Trophoblast cell (in vitro differentiated cells and primary cell): Measurements from ENCODE around the gene RBM28.

Source experiments
- DNase-seq, 2 donors: peaks; one replicate each; pipeline ENCODE4 v3.0.0-alpha.2; 2016
- H2AFZ ChIP-seq: 2 replicates; pipeline ENCODE4 v1.6.1; 2013; ENCODE audit warnings: low read length, moderate library complexity, mild to moderate bottlenecking; ENCODE audit not compliant: insufficient read depth, poor library complexity
- H2AK5ac ChIP-seq: 2 replicates; pipeline ENCODE4 v1.6.1; 2013; ENCODE audit warnings: mild to moderate bottlenecking, low read length
- H2BK120ac ChIP-seq: 2 replicates; pipeline ENCODE4 v1.6.1; 2013; ENCODE audit warnings: low read length, mild to moderate bottlenecking, moderate library complexity; ENCODE audit not compliant: insufficient read depth, poor library complexity
- H2BK12ac ChIP-seq: 2 replicates; pipeline ENCODE4 v1.6.1; 2013; ENCODE audit warnings: mild to moderate bottlenecking, low read length, moderate library complexity
- H2BK5ac ChIP-seq: 2 replicates; pipeline ENCODE4 v1.6.1; 2013; ENCODE audit warnings: low read length, low read depth, moderate library complexity, mild to moderate bottlenecking; ENCODE audit not compliant: poor library complexity
- H3K14ac ChIP-seq: 2 replicates; pipeline ENCODE4 v1.6.1; 2013; ENCODE audit warnings: mild to moderate bottlenecking, low read length
- H3K18ac ChIP-seq: 2 replicates; pipeline ENCODE4 v1.6.1; 2013; ENCODE audit warnings: mild to moderate bottlenecking, low read length
- H3K23ac ChIP-seq: 2 replicates; pipeline ENCODE4 v1.6.1; 2013; ENCODE audit warnings: low read length
- H3K27ac ChIP-seq: 2 replicates; pipeline ENCODE4 v1.5.1; 2013; ENCODE audit warnings: low read depth, mild to moderate bottlenecking, inconsistent platforms, low read length, moderate library complexity
- H3K27me3 ChIP-seq: 2 replicates; pipeline ENCODE4 v1.6.1; 2013; ENCODE audit warnings: inconsistent platforms, mild to moderate bottlenecking, low read length, moderate library complexity; ENCODE audit not compliant: insufficient read depth
- H3K36me3 ChIP-seq, 2 experiments: 1 replicate in 1 of 2; 2 replicates in 1 of 2; pipeline ENCODE4 v1.6.1; 2013; ENCODE audit warnings: low read length in 2 of 2, mild to moderate bottlenecking in 2 of 2, moderate library complexity in 1 of 2; ENCODE audit not compliant: insufficient read depth in 2 of 2, control insufficient read depth in 1 of 2
- H3K4ac ChIP-seq: 2 replicates; pipeline ENCODE4 v1.6.1; 2013; ENCODE audit warnings: low read depth, mild to moderate bottlenecking, low read length, moderate library complexity
- H3K4me1 ChIP-seq, 2 experiments: 1 replicate in 1 of 2; 2 replicates in 1 of 2; pipeline ENCODE4 v1.6.1; 2013; ENCODE audit warnings: low read length in 2 of 2, mild to moderate bottlenecking in 2 of 2, moderate library complexity in 1 of 2; ENCODE audit not compliant: insufficient read depth in 2 of 2, control insufficient read depth in 1 of 2
- H3K4me2 ChIP-seq: 2 replicates; pipeline ENCODE4 v1.6.1; 2013; ENCODE audit warnings: inconsistent platforms, mild to moderate bottlenecking, low read length, moderate library complexity
- H3K4me3 ChIP-seq: 2 replicates; pipeline ENCODE4 v1.5.1; 2013; ENCODE audit warnings: mild to moderate bottlenecking, low read depth, low read length, inconsistent platforms
- H3K79me1 ChIP-seq: one replicate; pipeline ENCODE4 v1.6.1; 2013; ENCODE audit warnings: low read length
- H3K79me2 ChIP-seq: 2 replicates; pipeline ENCODE4 v1.6.1; 2013; ENCODE audit warnings: low read length, mild to moderate bottlenecking; ENCODE audit not compliant: control insufficient read depth, insufficient read depth, poor library complexity
- H3K9ac ChIP-seq: 2 replicates; pipeline ENCODE4 v1.6.1; 2013; ENCODE audit warnings: mild to moderate bottlenecking, low read length
- H3K9me3 ChIP-seq: 2 replicates; pipeline ENCODE4 v1.6.1; 2013; ENCODE audit warnings: low read depth, mild to moderate bottlenecking, control low read depth, inconsistent platforms, low read length; ENCODE audit not compliant: insufficient read depth
- H4K12ac ChIP-seq: 2 replicates; pipeline ENCODE4 v1.6.1; 2013; ENCODE audit warnings: low read depth, mild to moderate bottlenecking, low read length, moderate library complexity
- H4K8ac ChIP-seq: 2 replicates; pipeline ENCODE4 v1.6.1; 2013; ENCODE audit warnings: low read depth, mild to moderate bottlenecking, low read length, moderate library complexity
- H4K91ac ChIP-seq: one replicate; pipeline ENCODE4 v1.6.1; 2013; ENCODE audit warnings: low read depth, mild to moderate bottlenecking, low read length, moderate library complexity
- WGBS: extraction: QIAGEN DNeasy Blood & Tissue Kit; methylation state at CpG from one replicate; pipeline ENCODE4 v1.1.7; 2013; ENCODE audit warnings: missing lambda C conversion rate; ENCODE audit not compliant: insufficient read length, insufficient coverage; ENCODE audit errors: extremely low coverage; 5-methylcytosine and 5-hydroxymethylcytosine counted together

RBM28 gene

DNA sequence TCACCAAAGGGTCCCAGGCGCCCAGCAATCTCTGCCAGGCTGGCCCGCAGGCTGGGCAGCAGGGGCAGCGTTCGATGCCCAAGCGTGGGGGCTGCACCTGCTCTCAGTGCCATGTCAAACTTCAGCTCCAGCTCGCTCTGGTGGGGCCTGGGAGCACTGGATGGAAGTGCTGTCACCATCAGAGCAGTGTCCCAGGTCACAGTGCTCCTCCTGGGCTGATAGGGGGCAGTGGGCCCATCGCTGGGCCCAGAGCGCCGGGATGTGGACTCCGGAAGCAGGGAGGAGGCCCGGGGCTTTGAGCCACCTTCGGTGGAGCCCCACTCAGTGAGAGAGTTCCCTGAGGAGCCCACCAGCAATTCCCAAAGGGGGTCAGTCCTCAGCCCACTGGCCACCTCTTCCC lies 15.6 kb upstream of the RBM28 start:
- H4K91ac ChIP-seq: peak overlapping the region; percentile 84
- H2BK120ac ChIP-seq: peak overlapping the region; percentile 82
- peak overlapping the region; percentile 78 for H3K18ac ChIP-seq
- DNase-seq: no peak
- peak overlapping the region; percentile 3 for H2AFZ ChIP-seq
- peaks cover 18% of the 10 kb centered on the region for H3K79me2 ChIP-seq
- no peak overlapping the region for H3K23ac ChIP-seq
- H3K27me3 ChIP-seq: no peaks in the 10 kb centered on the region
- no CpG with 5 or more reads among the region's 12 CpGs for WGBS
- peak overlapping the region; percentile 93 for H3K27ac ChIP-seq
- peaks cover 39 to 47% of the 10 kb centered on the region in 2 experiments for H3K4me1 ChIP-seq
- peak overlapping the region; percentile 80 for H2BK5ac ChIP-seq
- H3K36me3 ChIP-seq: peaks cover 6 to 8% of the 10 kb centered on the region in 2 experiments
- H3K9me3 ChIP-seq: no peaks in the 10 kb centered on the region
- no peak overlapping the region for H3K4me2 ChIP-seq
- H2BK12ac ChIP-seq: peak overlapping the region; percentile 98
- H3K79me1 ChIP-seq: peaks cover 53% of the 10 kb centered on the region
- peak overlapping the region; percentile 64 for H3K4ac ChIP-seq
- peak overlapping the region; percentile 72 for H4K8ac ChIP-seq
- peak overlapping the region; percentile 43 for H2AK5ac ChIP-seq
- H3K9ac ChIP-seq: no peak overlapping the region
- no peak overlapping the region for H4K12ac ChIP-seq
- peak overlapping the region; percentile 83 for H3K14ac ChIP-seq
- H3K4me3 ChIP-seq: no peak overlapping the region

DNA sequence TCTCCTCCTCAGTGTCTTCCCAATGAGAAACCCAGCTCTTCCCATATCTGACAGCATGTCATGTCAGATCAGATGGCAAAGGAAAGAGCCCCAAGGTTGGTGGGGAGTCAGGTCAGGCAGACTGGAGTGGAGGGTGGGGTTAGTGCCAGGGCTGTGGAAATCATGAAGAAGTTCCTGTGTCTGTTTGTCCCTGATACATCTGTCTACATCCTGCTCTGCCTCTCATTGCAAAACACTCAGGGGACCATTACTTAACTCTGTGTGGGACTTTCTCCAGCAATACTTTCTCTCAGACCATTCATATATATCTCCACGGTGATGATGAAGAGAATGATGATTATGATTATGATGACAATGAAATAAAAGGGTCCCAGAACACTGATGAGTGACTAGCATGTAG lies 14.5 kb upstream of the RBM28 start:
- no peak overlapping the region for H2AFZ ChIP-seq
- H3K27ac ChIP-seq: peak overlapping the region; percentile 97
- H3K79me2 ChIP-seq: peaks cover 18% of the 10 kb centered on the region
- peak overlapping the region; percentile 89 for H3K4ac ChIP-seq
- no peak overlapping the region for H3K4me3 ChIP-seq
- H2BK120ac ChIP-seq: peak overlapping the region; percentile 78
- H2AK5ac ChIP-seq: peak overlapping the region; percentile 69
- H3K79me1 ChIP-seq: peaks cover 53% of the 10 kb centered on the region
- no peaks in the 10 kb centered on the region for H3K27me3 ChIP-seq
- H4K91ac ChIP-seq: peak overlapping the region; percentile 86
- no peak overlapping the region for H3K23ac ChIP-seq
- H3K9me3 ChIP-seq: no peaks in the 10 kb centered on the region
- no peak for DNase-seq
- peak overlapping the region; percentile 6 for H3K4me2 ChIP-seq
- peak overlapping the region; percentile 83 for H3K14ac ChIP-seq
- H4K8ac ChIP-seq: peak overlapping the region; percentile 20
- peaks cover 39 to 50% of the 10 kb centered on the region in 2 experiments for H3K4me1 ChIP-seq
- WGBS: no CpG with 5 or more reads among the region's 1 CpG
- H2BK12ac ChIP-seq: peak overlapping the region; percentile 93
- peak overlapping the region; percentile 76 for H3K18ac ChIP-seq
- peaks cover 9 to 11% of the 10 kb centered on the region in 2 experiments for H3K36me3 ChIP-seq
- H4K12ac ChIP-seq: peak overlapping the region; percentile 3
- peak overlapping the region; percentile 93 for H2BK5ac ChIP-seq
- no peak overlapping the region for H3K9ac ChIP-seq

DNA sequence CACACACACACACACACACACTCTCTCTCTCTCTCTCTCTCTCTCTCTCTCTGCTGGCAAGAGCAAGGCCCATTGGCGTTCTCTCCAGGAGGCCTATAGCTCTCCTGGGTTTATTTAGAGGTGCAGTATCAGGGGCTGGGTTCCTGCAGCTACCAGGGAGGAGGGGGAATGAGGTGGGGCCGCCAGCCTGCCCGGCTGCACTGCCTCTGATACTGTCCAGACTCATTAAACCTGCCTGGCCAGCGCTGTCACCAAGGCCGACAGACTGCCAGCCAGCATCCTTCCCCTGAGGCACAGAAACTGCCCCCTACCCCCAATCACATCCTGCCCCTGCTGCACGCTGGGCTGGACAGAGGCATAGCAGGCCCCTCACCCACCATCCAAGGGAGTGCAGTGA lies 13.5 kb upstream of the RBM28 start:
- H3K14ac ChIP-seq: no peak overlapping the region
- peak overlapping the region; percentile 84 for H2BK5ac ChIP-seq
- no peaks in the 10 kb centered on the region for H3K27me3 ChIP-seq
- peak overlapping the region; percentile 64 for H4K8ac ChIP-seq
- WGBS: no CpG with 5 or more reads among the region's 6 CpGs
- no peak overlapping the region for H4K12ac ChIP-seq
- H3K4me2 ChIP-seq: peak overlapping the region; percentile 38
- H3K4ac ChIP-seq: no peak overlapping the region
- H3K79me1 ChIP-seq: peaks cover 56% of the 10 kb centered on the region
- no peak overlapping the region for H2AFZ ChIP-seq
- H3K9ac ChIP-seq: no peak overlapping the region
- H2BK12ac ChIP-seq: no peak overlapping the region
- H3K4me3 ChIP-seq: no peak overlapping the region
- H3K36me3 ChIP-seq: peaks cover 15 to 16% of the 10 kb centered on the region in 2 experiments
- peak overlapping the region; percentile 95 for H4K91ac ChIP-seq
- H2BK120ac ChIP-seq: no peak overlapping the region
- no peak overlapping the region for H3K18ac ChIP-seq
- H2AK5ac ChIP-seq: no peak overlapping the region
- H3K4me1 ChIP-seq: peaks cover 45 to 56% of the 10 kb centered on the region in 2 experiments
- peaks cover 4% of the 10 kb centered on the region for H3K9me3 ChIP-seq
- H3K23ac ChIP-seq: no peak overlapping the region
- peak overlapping the region; percentile 98 for H3K27ac ChIP-seq
- no peak for DNase-seq
- H3K79me2 ChIP-seq: peaks cover 18% of the 10 kb centered on the region

DNA sequence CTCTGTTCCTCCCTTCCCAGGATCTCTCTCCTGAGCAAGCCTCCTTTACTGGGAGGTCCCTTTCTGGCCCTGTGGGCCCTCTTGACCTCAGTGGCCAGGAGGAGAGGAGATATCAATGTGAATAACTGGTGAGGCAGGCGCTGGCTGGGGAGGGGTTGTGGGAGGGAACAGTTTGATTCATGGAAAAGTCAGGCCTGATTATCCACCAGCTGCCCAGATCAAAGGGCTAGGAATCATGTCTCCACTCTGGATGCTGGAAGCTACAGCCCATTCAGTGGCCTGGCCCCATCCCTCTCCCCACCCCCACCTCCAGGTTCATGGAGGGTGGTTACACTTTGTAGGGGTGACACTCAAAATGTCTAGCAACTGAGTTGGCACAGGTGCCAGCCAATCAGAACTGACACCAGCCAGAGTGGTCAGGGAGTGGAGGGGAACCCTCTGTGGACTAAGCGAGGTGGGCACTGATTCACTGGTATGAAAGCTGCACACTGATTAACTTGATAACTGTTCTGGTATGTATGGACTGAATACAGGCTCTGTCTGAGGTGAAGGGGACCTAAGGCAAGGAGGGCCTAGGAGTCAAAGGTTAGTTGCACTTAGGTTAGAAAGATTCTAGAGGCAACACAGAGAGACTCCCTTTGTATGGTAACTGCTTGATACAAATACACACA lies 13.0 kb upstream of the RBM28 start:
- H4K12ac ChIP-seq: no peak overlapping the region
- H3K79me2 ChIP-seq: peaks cover 17% of the 10 kb centered on the region
- DNase-seq: no peak
- peak overlapping the region; percentile 89 for H2BK120ac ChIP-seq
- no peaks in the 10 kb centered on the region for H3K27me3 ChIP-seq
- no peak overlapping the region for H3K23ac ChIP-seq
- H3K4ac ChIP-seq: peak overlapping the region; percentile 16
- WGBS: no CpG with 5 or more reads among the region's 2 CpGs
- H3K36me3 ChIP-seq: peaks cover 18 to 20% of the 10 kb centered on the region in 2 experiments
- H2AFZ ChIP-seq: no peak overlapping the region
- H3K4me1 ChIP-seq: peaks cover 46 to 56% of the 10 kb centered on the region in 2 experiments
- peak overlapping the region; percentile 64 for H4K8ac ChIP-seq
- H3K9ac ChIP-seq: no peak overlapping the region
- peak overlapping the region; percentile 10 for H3K4me3 ChIP-seq
- H3K27ac ChIP-seq: peak overlapping the region; percentile 98
- H2BK5ac ChIP-seq: peak overlapping the region; percentile 84
- H3K4me2 ChIP-seq: peak overlapping the region; percentile 38
- peak overlapping the region; percentile 50 for H3K14ac ChIP-seq
- H2BK12ac ChIP-seq: peak overlapping the region; percentile 89
- H2AK5ac ChIP-seq: peak overlapping the region; percentile 51
- peak overlapping the region; percentile 31 for H3K18ac ChIP-seq
- H3K79me1 ChIP-seq: peaks cover 52% of the 10 kb centered on the region
- peaks cover 4% of the 10 kb centered on the region for H3K9me3 ChIP-seq
- H4K91ac ChIP-seq: peak overlapping the region; percentile 95
